D721Med (cell line): Measurements from ENCODE around the gene ARHGAP27.
"Not testable (repeated sequence)": the region's sequence is repeated elsewhere in the genome, so short reads cannot be mapped to it uniquely, and the experiment has no call there.

ENCODE experiments used
- DNase-seq: peaks from one replicate; pipeline ENCODE4 v3.0.0; 2011; ENCODE audit warnings: low spot score; ENCODE audit not compliant: insufficient read length
- FAIRE-seq: peaks from 2 replicates; lab custom pipeline; 2011; peaks lifted over from hg19 to GRCh38; lab: Jason Lieb, UNC
- TF ChIP-seq, protein P1 (sequence below): IDR thresholded peaks from 2 replicates; pipeline ENCODE4 v1.5.1; 2012; ENCODE audit warnings: mild to moderate bottlenecking, control low read depth; ENCODE audit not compliant: insufficient read depth; ENCODE audit errors: missing control alignments

ARHGAP27 gene

DNA sequence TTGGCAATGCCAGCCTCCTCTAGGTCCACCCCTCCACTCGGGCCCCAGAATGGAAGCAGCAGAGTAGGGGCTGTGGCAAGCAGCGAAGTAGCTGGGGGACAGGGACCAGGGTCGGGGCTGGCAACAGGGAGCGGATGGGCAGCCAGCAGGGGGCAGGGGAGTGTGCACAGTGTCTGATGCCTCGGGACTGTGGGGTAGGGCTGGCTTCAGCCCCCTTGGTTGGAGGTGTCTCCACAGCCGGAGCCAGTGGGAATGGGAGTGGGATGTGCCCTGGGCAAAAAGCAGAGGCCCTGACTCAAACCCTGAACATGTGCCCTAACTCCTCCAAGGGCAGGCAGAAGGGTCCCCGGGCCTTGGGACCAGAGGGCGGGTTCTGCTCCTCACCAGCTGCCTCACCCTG is 18.5 kb upstream of the ARHGAP27 start:
- DNase-seq, result no peak
- no peak for FAIRE-seq
- TF ChIP-seq, protein P1, sequence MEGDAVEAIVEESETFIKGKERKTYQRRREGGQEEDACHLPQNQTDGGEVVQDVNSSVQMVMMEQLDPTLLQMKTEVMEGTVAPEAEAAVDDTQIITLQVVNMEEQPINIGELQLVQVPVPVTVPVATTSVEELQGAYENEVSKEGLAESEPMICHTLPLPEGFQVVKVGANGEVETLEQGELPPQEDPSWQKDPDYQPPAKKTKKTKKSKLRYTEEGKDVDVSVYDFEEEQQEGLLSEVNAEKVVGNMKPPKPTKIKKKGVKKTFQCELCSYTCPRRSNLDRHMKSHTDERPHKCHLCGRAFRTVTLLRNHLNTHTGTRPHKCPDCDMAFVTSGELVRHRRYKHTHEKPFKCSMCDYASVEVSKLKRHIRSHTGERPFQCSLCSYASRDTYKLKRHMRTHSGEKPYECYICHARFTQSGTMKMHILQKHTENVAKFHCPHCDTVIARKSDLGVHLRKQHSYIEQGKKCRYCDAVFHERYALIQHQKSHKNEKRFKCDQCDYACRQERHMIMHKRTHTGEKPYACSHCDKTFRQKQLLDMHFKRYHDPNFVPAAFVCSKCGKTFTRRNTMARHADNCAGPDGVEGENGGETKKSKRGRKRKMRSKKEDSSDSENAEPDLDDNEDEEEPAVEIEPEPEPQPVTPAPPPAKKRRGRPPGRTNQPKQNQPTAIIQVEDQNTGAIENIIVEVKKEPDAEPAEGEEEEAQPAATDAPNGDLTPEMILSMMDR, result peak; percentile 13

DNA sequence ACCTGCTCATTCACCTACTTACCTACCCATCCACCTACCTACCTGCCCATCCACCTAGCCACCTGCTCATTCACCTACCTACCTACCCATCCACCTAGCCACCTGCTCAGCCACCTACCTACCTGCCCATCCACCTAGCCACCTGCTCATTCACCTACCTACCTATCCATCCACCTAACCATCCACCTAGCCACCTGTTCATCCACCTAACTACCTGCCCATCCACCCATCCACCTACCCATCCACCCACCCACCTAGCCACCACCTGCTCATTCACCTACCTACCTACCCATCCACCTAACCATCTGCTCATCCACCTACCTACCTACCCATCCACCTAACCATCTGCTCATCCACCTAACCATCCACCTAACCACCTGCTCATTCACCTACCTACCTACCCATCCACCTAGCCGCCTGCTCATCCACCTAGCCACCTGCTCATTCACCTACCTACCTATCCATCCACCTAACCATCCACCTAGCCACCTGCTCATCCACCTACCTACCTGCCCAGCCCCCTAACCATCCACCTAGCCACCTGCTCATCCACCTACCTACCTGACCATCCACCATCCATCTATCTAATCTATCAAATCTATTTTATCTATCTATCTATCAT is 17.1 kb upstream of the ARHGAP27 start:
- not testable (repeated sequence) for FAIRE-seq, DNase-seq

DNA sequence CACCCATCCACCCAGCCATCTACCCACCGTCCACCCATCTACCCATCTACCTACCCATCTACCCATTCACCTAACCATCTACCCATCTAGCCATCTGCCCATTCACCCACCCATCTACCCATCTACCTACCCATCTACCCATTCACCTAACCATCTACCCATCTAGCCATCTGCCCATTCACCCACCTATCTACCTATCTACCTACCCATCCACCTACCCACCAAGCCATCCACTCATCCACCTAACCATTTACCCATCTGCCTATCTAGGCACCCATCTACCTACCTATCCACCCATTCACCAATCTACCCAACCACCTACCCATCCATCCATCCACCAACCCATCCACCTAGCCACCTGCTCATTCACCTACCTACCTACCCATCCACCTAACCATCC is 16.6 kb upstream of the ARHGAP27 start:
- DNase-seq, FAIRE-seq: not testable (repeated sequence)

DNA sequence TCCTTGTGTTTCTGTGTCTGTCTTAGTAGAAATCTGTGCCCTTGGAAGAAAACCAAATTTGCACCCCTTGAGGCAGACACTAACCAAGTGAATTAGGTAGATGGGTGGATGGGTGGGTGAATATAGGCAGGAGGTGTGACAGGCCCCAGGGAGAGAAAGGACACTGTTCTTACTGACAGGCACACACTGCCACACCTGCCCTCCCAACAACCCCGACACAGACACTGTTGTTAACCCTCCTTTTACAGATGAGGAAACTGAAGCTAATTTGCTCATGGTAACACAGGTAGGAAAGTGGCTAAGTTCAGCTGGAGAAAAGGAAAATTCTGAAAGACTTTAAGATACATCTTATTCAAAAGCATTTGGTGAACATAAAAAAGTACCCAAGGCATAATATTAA is 15.8 kb upstream of the ARHGAP27 start:
- not testable (repeated sequence) for DNase-seq, FAIRE-seq

DNA sequence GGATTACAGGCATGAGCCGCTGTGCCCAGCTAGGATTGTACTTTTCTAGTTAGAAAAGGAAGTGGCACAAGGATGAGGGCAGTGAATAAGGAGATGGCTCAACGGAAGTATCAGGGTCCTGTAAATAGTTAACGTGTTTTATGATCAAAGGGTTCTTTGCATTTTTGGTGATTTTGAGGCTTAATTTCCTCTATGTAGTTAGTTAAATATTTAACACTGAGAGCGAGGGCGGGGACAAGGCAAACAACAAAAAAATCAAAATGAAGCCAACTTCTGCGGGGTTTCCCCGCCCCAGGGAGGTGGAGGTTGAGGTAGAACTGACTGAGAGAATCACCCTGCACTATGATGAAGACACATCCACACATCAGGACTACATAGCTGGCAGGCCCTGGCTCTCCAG is 15.4 kb upstream of the ARHGAP27 start:
- FAIRE-seq, DNase-seq: not testable (repeated sequence)

DNA sequence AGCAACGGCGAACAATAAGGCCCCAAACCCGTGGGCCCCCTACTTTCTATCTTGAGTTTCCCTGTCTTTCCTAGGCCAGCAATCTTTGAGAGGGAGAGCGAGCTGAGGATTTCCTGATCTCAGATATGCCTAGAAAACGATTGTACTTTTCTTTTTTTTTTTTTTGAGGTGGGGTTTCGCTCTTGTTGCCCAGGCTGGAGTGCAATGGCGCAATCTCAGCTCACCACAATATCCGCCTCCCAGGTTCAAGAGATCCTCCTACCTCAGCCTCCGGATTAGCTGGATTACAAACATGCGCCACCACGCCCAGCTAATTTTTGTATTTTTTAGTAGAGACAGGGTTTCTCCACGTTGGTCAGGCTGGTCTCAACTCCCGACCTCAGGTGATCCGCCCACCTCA is 15.0 kb upstream of the ARHGAP27 start:
- DNase-seq, FAIRE-seq: not testable (repeated sequence)

DNA sequence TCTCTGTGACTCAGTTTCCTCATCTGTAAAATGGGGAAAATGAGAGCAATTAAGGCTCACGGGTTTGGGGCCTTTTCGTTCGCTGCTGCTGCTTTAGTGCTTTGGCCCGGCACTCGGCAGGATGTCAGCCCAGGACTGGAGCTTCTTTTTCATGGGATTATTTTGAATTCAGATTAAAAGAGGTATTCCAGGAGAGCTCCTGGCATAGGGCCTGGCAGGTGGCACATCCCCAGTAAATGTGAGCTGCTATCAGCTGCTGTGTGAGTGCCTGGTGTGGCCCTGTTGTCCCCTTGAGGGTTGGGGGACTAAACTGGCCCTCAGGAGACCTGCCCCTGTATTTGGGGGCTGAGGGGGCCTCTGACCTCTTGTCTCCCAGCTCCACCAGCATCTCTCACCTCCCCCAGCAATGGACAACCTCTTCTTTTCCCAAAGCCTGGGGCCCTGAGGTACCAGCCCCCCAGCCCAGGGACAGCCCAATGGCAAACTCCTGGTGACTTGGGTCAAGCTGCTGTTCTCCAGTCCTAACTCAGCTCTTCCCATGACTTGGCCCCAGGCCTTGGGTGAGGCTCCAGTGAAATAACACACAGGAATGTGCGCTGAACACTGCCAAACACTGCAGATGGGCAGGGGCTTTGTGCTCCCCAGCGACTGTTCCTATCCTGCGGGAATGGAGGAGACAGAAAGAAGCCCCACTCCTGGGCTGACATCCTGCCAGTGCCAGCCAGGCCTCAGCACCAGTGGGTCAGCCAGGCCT is 14.4 kb upstream of the ARHGAP27 start:
- FAIRE-seq, DNase-seq: not testable (repeated sequence)

DNA sequence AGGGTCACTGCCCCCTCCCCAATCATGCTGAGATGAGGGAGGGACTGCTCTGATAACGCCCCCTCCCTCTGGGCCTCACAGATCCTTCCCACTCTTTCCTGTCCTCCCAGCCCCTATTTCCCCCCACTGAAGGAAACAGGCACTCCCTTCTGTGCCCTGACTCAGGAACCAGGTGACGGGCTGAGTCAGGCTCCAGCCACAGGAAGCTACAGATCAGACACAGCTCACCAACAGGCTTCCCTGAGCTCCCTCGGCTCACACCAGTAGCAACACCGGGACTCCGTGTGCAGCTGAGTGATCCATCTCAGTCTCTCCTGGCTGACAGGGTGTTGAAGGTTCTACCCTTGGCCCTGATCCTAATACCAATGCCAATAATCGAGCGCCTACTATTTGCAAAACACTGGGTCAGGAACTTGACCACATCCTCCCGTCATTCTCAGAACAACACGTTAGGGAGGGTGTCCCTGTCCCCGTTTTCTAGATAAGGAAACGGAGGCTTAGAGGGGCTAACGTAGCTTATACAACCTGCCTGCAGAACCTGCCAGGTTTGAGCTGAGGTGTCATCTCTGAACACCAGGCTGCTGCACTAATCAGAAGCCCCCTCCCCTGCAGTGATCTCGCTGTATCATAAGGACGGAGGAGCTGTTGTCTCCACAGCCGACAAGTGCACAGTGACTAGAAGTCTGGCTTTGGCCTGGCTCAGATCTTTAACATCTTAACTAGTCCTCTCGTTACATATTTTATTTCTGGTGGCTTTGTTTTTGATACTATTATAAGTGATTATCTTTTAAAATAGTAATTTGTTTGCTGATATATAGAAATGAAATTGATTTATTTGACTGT is 13.5 kb upstream of the ARHGAP27 start:
- not testable (repeated sequence) for DNase-seq

DNA sequence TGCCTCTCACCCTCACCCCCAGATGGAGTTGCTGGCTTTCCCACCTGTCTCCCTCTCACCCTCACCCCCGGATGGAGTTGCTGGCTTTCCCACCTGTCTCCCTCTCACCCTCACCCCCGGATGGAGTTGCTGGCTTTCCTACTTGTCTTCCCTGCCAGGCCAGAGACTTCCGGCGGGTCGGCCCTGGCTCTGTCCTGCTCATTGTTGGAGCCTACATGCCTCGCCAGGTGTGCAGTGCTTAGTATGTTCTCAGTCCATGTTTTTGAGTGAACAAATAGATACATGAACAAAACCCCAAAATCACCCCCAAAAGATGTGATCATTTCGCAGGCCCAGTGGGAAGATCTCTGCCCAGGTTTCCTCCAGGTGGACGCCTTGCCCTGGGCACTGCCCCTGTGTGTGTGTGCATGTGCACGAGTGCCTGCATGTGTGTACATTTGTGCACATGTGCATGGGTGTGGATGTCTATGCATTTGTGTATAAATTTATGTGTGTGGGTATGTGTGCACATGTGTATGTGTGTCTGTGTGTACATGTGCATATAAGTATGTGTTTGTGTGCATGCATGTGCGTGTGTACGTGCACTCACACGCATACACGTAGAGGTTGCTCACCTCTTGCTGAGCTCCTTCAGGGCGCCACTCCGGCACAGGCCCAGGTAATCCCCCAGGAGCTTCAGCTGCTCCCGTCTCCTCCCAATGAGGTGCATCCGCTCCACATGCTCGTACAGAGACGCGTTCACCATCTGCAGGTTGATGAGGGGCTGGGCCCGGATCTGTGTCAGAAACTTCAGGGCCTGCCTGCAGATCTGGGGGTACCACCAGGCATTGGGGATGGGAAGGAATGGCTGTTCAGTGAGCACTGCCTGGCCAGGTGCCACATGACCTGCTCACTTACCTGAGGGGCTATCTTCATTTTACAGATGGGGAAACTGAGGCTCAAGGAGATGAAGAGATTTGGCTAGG is 12.5 kb upstream of the ARHGAP27 start:
- FAIRE-seq, DNase-seq: not testable (repeated sequence)

More for the DNA sequence above, 13.5 kb upstream of the ARHGAP27 start:
- FAIRE-seq, result not testable (repeated sequence)

DNA sequence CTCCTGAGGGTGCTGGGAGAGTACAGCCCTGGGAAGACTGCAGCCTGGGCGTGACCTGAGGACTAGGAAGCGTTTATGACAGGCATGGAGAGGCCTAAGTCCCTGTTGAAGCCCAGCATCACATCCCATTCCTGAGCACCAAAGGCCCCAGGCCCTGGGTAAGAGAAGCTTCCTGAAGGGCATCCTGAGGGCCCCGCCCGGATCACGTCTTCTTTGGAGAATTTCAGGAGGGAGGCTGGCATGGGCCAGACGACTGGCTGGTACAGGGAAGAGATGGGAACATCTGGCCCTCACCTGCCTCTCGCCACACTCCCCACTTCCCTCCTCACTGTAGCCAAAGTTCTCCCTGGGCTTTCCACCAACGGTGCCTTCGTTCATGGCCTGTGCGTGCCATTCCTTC is 11.6 kb upstream of the ARHGAP27 start:
- DNase-seq, FAIRE-seq: not testable (repeated sequence)

DNA sequence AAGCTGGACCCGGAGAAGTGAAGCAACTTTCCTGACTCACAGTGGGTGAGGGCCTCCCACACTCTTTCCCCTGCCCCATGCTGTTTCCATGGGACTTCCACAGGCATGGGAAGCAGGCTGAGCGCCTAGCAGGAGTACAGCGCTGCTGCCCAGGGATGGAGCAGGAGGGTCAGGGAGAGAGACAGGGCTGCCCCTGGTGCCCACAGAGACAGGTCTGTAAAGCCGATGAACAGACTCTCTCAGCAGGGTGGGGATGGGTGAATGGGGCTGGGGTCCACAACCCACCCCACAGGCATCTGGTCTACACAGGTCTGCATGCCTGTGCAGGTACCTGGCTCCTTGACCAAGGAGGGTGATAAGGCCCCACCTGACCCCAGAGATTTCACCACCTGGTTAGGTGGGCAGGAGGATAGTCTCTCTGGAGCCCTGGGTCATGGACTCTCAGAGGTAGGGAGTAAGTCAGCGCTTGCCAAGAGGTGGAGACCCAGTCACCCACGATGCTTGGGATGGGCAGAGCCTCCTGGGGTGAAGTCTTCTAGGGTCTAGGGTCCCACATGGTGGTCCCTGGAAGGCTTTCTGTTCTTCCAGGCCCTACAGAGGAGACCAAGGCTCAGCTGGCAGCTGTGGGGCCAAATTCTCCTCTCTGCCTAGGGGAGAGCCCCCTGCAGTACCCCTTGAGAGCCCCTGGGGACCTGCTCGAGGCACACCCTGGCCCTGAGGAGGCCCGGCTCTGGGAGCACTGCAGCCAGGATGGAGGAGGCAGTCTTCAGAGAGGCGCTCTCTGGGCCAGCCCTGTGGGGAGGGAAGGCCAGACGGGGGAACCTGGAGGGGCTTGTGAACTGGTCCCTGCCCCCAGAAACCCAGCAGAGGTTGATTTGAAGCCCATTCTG is 10.9 kb upstream of the ARHGAP27 start:
- not testable (repeated sequence) for FAIRE-seq, DNase-seq
